HEK293T (cell line): ENCODE data around the gene SP6.

Source experiments
- CTCF ChIA-PET: fragments of 350-600 bp; formaldehyde crosslinking; extraction: SDS; loops from one replicate; lab custom pipeline; 2021; ENCODE audit warnings: antibody characterized with exemption, inconsistent platforms; lab: Yijun Ruan, JAX
- POLR2A ChIA-PET: fragments of 350-600 bp; formaldehyde crosslinking; extraction: SDS; loops from one replicate; lab custom pipeline; 2020; ENCODE audit warnings: antibody characterized with exemption, inconsistent platforms; lab: Yijun Ruan, JAX
- DNase-seq: peaks from one replicate; pipeline ENCODE4 v3.0.0; 2012; ENCODE audit warnings: mixed read lengths; ENCODE audit errors: extremely low spot score
- ARNT ChIP-seq: fragments of 450-650 bp; IDR thresholded peaks from 2 replicates; pipeline ENCODE4 v1.6.1; 2017; ENCODE audit warnings: mild to moderate bottlenecking
- BHLHE40 ChIP-seq: fragments of 450-650 bp; IDR thresholded peaks from 2 replicates; pipeline ENCODE4 v1.6.1; 2016; ENCODE audit warnings: mild to moderate bottlenecking, moderate library complexity, borderline replicate concordance
- CTBP1 ChIP-seq: fragments of 450-650 bp; IDR thresholded peaks from 2 replicates; pipeline ENCODE4 v1.6.1; 2016; ENCODE audit warnings: borderline replicate concordance
- ELF4 ChIP-seq: fragments of 450-650 bp; IDR thresholded peaks from 2 replicates; pipeline ENCODE4 v1.6.1; 2017; ENCODE audit warnings: antibody characterized with exemption
- FOXA1 ChIP-seq: fragments of 450-650 bp; IDR thresholded peaks from 2 replicates; pipeline ENCODE4 v1.6.1; 2016; ENCODE audit warnings: mild to moderate bottlenecking
- FOXK2 ChIP-seq: fragments of 450-650 bp; IDR thresholded peaks from 2 replicates; pipeline ENCODE4 v1.6.1; 2016; ENCODE audit warnings: mild to moderate bottlenecking
- FOXM1 ChIP-seq: fragments of 450-650 bp; IDR thresholded peaks from 2 replicates; pipeline ENCODE4 v1.6.1; 2017; ENCODE audit warnings: mild to moderate bottlenecking, borderline replicate concordance
- HDGF ChIP-seq: fragments of 450-650 bp; IDR thresholded peaks from 2 replicates; pipeline ENCODE4 v1.6.1; 2017; ENCODE audit warnings: antibody characterized with exemption, borderline replicate concordance
- L3MBTL2 ChIP-seq: fragments of 450-650 bp; conservative IDR thresholded peaks from 2 replicates; pipeline ENCODE4 v1.6.1; 2016; ENCODE audit warnings: mild to moderate bottlenecking
- LEF1 ChIP-seq: fragments of 450-650 bp; IDR thresholded peaks from 2 replicates; pipeline ENCODE4 v1.6.1; 2017; ENCODE audit warnings: mild to moderate bottlenecking, borderline replicate concordance
- NFRKB ChIP-seq: fragments of 450-650 bp; IDR thresholded peaks from 2 replicates; pipeline ENCODE4 v1.6.1; 2016; ENCODE audit warnings: mild to moderate bottlenecking, moderate library complexity
- SP1 ChIP-seq: fragments of 450-650 bp; IDR thresholded peaks from 2 replicates; pipeline ENCODE4 v1.6.1; 2017
- SUZ12 ChIP-seq: fragments of 450-650 bp; IDR thresholded peaks from 2 replicates; pipeline ENCODE4 v1.6.1; 2016; ENCODE audit warnings: mild to moderate bottlenecking
- TARDBP ChIP-seq: fragments of 450-650 bp; IDR thresholded peaks from 2 replicates; pipeline ENCODE4 v1.6.1; 2016
- ZNF384 ChIP-seq: fragments of 450-650 bp; IDR thresholded peaks from 2 replicates; pipeline ENCODE4 v1.6.1; 2016
- TF ChIP-seq, protein P1 (sequence below): fragments of 450-650 bp; IDR thresholded peaks from 2 replicates; pipeline ENCODE4 v1.6.1; 2016

Gene SP6

DNA sequence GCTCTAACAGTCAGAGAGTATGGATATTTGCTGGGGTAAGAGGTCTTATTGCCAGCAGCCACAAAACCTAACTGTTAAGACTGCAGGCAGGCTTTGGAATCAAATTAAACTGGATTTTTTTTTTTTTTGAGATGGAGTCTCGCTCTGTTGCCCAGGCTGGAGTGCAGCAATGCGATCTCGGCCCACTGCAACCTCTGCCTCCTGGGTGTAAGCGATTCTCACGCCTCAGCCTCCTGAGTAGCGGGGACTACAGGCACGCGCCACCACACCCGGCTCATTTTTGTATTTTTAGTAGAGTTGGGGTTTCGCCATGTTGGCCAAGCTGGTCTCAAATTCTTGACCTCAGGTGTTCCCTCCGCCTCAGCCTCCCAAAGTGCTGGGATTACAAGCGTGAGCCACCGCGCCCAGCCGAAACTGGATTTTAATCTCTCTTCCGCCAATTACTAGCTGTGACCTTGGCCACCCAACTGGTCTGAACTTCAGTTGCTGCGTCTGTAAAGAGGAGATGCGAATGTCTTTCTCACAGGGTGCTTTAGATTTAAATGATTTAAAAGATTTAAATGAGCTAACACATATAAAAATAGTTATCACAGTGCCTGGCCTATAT lies 20.5 kb downstream of the SP6 start:
- POLR2A ChIA-PET = interaction anchor here (1.0 to 2.6 kb wide), 12 partner anchors 8 to 181 kb away, joined by 3 to 57 read pairs (median 8); partner anchors contain the start of genes CDK5RAP3, KPNB1, OSBPL7 and SCRN2
- CTCF ChIA-PET = no interaction called here
- TF ChIP-seq FOXA1 = no peak
- no peak for TF ChIP-seq SP1
- no peak for TF ChIP-seq BHLHE40
- TF ChIP-seq FOXM1 = no peak
- no peak for TF ChIP-seq FOXK2
- no peak for TF ChIP-seq ELF4
- TF ChIP-seq, protein P1, sequence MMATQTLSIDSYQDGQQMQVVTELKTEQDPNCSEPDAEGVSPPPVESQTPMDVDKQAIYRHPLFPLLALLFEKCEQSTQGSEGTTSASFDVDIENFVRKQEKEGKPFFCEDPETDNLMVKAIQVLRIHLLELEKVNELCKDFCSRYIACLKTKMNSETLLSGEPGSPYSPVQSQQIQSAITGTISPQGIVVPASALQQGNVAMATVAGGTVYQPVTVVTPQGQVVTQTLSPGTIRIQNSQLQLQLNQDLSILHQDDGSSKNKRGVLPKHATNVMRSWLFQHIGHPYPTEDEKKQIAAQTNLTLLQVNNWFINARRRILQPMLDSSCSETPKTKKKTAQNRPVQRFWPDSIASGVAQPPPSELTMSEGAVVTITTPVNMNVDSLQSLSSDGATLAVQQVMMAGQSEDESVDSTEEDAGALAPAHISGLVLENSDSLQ = no peak
- no peak for TF ChIP-seq L3MBTL2
- TF ChIP-seq SUZ12 = no peak
- no peak for TF ChIP-seq ZNF384
- TF ChIP-seq CTBP1 = no peak
- no peak for TF ChIP-seq TARDBP
- TF ChIP-seq HDGF = no peak
- no peak for TF ChIP-seq LEF1
- TF ChIP-seq ARNT = no peak
- no peak for TF ChIP-seq NFRKB
- DNase-seq = no peak

DNA sequence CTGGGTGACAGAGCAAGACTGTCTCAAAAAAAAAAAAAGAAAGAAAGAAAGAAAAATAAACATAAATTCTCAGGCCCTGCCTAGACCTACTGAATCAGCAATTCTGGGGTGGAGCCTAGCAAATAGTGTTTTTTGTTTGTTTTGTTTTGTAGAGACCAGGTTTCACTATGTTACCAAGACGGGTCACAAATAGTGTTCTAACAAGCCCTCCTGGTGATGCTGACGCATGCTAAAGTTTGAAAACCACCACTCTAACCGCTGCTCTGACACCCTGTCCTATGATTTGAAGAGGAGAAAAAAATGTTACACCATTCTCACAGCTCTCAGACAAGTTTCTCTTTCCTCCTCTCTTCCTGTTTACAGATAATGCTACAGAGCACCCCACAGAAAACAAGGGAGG lies 21.1 kb downstream of the SP6 start:
- ChIA-PET CTCF (no interaction called here), POLR2A (interaction anchor here (2.6 kb wide), 1 partner anchor 8 kb away, joined by 57 read pairs; the partner anchor contains the start of gene OSBPL7)
- TF ChIP-seq TARDBP (no peak), LEF1 (no peak), ELF4 (no peak), FOXK2 (no peak), NFRKB (no peak), ARNT (no peak), HDGF (no peak), BHLHE40 (no peak), FOXA1 (no peak), L3MBTL2 (no peak), SUZ12 (no peak), FOXM1 (no peak), ZNF384 (no peak), CTBP1 (no peak), SP1 (no peak)
- TF ChIP-seq, protein P1 = no peak
- no peak for DNase-seq

DNA sequence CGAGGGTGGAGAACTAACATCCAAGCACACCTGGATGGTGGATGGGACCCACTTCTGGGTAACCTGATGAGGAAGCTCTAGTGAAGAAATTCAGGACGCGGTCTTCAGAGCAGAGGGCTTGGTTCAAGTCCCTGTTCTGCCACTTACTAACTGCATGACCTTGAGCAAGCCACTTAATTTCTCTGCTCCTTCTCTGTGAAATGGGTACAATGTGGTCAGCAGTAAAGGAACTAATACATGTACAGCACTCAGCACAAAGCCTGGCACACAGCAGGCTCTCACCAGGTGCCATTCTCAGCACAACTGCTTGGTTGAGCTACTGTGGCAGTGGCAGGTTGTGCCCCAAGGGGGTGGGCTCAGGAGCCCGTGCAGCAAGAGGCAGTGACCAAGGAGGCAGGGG lies 27.4 kb downstream of the SP6 start:
- TF ChIP-seq TARDBP (no peak), ZNF384 (no peak), ELF4 (no peak), BHLHE40 (no peak), SP1 (no peak), SUZ12 (no peak), LEF1 (no peak)
- ChIA-PET CTCF (no interaction called here), POLR2A (interaction anchor here (3.3 kb wide), 1 partner anchor 7 kb away, joined by 57 read pairs; the partner anchor contains the start of genes LRRC46 and MRPL10)
- DNase-seq = no peak

DNA sequence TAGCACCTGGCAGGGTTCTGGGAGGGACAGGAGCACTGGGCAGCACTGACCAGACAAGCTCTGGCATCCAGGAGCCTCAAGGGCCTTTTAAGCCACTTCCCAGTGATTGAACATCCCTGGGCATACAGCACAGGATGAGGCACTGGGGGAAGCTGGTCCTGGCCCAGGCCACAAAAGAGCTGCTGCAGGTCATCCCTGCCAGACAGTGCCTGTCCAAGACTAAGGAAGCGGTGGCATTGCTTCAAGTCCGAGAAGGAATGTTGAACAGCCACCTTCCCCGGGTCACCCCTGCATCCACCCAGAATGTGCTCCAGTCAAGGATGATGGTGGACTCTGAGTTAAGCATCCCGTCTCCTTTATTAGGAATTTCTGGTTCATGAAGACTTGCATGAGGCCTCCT lies 28.2 kb downstream of the SP6 start:
- no peak for DNase-seq
- ChIA-PET CTCF (no interaction called here), POLR2A (interaction anchor here (2.0 to 3.3 kb wide), 2 partner anchors 8 to 73 kb away, joined by 12 to 57 read pairs; partner anchors contain the start of genes LRRC46, MRPL10 and SP2)
- TF ChIP-seq ELF4 (no peak), BHLHE40 (no peak), ZNF384 (no peak), SUZ12 (no peak), TARDBP (no peak), ARNT (no peak), NFRKB (no peak), FOXM1 (no peak), L3MBTL2 (no peak), FOXK2 (no peak), SP1 (no peak), FOXA1 (no peak), CTBP1 (no peak), HDGF (no peak), LEF1 (no peak)
- TF ChIP-seq, protein P1 = no peak

DNA sequence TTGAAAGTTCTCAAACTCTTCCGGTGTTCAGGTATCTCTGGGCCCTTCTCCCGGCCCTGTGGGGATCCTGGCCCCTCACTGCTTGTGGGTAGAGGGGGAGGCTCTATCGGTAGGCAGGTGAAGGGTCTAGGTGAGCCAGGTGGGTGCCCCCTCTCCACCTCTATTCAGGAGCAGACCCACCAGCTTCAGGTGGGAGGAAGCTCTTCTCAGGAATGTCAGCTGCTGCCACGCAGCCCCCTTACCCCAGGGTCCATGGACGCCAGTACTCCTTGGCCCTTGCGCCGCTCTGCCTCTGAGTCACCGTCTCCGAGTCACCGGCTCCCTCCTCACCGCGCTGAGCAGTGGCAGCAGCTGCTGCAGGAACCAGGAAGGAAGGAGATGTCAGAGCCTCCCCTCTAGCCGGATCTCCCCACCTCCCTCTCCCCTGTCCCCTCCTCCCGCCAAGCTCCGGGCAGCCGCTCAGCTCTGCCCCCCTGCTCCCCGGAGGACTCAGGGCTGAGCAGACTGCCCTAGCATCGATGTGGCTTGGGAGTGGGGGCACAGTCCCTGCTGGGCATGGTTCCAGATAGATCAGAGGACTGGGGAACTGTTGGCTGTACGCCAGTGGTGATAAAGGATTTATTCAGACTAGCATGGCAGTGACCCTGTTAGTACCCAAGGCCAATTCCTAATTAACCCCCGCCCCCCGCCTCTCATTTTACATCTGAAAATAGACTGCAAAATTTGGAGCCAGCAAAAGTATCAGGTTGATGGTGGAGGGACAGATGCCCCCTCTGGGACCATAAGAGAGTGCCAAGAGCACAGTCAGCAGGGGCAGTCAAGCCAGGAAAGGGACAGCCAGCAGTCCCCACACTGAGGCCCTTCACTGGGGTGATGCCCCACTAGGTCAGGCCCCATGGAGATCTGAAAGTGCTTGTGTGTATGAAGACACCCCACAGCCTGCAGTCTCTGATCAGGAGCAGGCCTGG lies 29.3 kb downstream of the SP6 start, which contains the start of gene OSBPL7:
OSBPL7 (minus strand) TSS at position 371 of the 968 bp plus-strand sequence. CDS start 1,516 bp downstream, outside the sequence.
- POLR2A ChIA-PET = interaction anchor here (0.6 to 3.3 kb wide), 15 partner anchors 9 to 227 kb away, joined by 3 to 57 read pairs (median 4); partner anchors contain the start of genes LRRC46, MRPL10, NFE2L1 and SCRN2
- no peak for TF ChIP-seq NFRKB
- TF ChIP-seq ELF4 = no peak
- TF ChIP-seq FOXK2 = no peak
- TF ChIP-seq HDGF = no peak
- TF ChIP-seq SUZ12 = no peak
- TF ChIP-seq TARDBP = no peak
- no peak for TF ChIP-seq FOXA1
- TF ChIP-seq ARNT = no peak
- no peak for TF ChIP-seq LEF1
- TF ChIP-seq, protein P1 = no peak
- no peak for TF ChIP-seq FOXM1
- TF ChIP-seq BHLHE40 = no peak
- no peak for TF ChIP-seq L3MBTL2
- TF ChIP-seq SP1 = no peak
- no peak for TF ChIP-seq CTBP1
- no peak for TF ChIP-seq ZNF384
- CTCF ChIA-PET = interaction anchor here (0.8 to 1.3 kb wide), 2 partner anchors 20 to 125 kb away, joined by 3 to 4 read pairs; partner anchors contain the start of gene SCRN2

More for the DNA sequence above, 29.3 kb downstream of the SP6 start, which contains the start of gene OSBPL7:
- DNase-seq = peak; percentile 56
